Measurements from ENCODE around the gene P2RY8. TPM values are rescaled to one million over a fixed set of nuclear protein-coding genes. Genes with fewer than 3 reads are reported as not detected.
"Not testable (repeated sequence)": the region's sequence is repeated elsewhere in the genome, so short reads cannot be mapped to it uniquely, and the experiment has no call there.

The P2RY8 gene
- total RNA-seq, 1 donor, result not detected

DNA sequence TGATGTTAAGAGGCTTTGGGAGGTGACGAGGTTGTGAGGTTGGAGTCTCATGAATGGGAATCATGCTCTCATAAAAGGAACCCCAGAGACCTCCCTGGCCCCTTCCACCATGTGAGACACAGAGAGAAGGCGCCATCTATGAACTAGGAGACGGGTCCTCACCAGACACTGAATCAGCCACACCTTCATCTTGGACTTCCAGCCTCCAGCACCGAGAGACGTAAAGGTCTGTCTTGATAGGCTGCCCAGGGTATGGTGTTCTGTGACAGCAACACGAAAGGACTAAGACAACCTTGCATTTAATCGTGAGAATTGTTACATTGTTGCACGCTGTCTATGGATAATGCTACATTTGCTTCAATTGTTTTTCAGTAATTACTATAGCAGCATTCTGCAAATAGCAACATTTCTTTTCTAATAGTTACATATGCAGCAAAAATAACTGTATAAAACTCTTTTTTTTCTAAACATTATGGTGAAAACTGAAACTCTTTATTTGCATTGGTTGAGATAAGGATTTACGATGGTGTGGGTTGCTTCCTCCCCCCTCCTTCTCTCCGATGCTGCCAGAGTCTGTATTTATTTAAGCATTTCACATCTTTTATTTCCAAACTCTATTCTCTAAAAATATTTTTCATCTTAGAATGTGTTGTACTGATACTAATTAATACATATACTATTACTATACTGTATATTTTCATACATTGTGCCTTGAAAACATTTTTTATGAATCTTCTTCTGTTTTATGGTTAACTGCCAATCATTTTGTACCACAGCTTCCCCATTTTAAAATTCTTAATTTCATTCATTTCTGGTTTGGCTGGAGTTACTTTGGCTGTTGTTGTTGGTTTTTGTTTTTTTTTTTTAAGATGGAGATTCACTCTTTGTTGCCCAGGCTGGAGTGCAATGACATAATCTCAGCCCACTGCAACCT is 28.0 kb upstream of the P2RY8 start:
- H2AFZ ChIP-seq (ENCODE audit: low read length), result no peak overlapping the region
- peak; percentile 51 for DNase-seq (ENCODE audit: insufficient read length, low spot score, missing footprints)
- no peaks in the 10 kb centered on the region for H3K4me1 ChIP-seq (ENCODE audit: insufficient read depth, low read length)
- no peaks in the 10 kb centered on the region for H3K27me3 ChIP-seq (ENCODE audit: insufficient read depth, low read length)
- TF ChIP-seq, protein P1, sequence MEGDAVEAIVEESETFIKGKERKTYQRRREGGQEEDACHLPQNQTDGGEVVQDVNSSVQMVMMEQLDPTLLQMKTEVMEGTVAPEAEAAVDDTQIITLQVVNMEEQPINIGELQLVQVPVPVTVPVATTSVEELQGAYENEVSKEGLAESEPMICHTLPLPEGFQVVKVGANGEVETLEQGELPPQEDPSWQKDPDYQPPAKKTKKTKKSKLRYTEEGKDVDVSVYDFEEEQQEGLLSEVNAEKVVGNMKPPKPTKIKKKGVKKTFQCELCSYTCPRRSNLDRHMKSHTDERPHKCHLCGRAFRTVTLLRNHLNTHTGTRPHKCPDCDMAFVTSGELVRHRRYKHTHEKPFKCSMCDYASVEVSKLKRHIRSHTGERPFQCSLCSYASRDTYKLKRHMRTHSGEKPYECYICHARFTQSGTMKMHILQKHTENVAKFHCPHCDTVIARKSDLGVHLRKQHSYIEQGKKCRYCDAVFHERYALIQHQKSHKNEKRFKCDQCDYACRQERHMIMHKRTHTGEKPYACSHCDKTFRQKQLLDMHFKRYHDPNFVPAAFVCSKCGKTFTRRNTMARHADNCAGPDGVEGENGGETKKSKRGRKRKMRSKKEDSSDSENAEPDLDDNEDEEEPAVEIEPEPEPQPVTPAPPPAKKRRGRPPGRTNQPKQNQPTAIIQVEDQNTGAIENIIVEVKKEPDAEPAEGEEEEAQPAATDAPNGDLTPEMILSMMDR (IDR thresholded peaks at IDR 0.05; ENCODE audit: extremely low read depth, low read depth, low read length), result no peak
- H3K9me3 ChIP-seq (ENCODE audit: low read depth, low read length), result no peaks in the 10 kb centered on the region
- H3K27ac ChIP-seq (ENCODE audit: low read depth, low read length), result no peak overlapping the region
- H4K20me1 ChIP-seq (ENCODE audit: insufficient read depth, low read length), result no peaks in the 10 kb centered on the region
- no peak overlapping the region for H3K4me3 ChIP-seq (ENCODE audit: insufficient read depth, low read length)
- no peaks in the 10 kb centered on the region for H3K79me2 ChIP-seq (ENCODE audit: insufficient read depth, low read length)
- no peaks in the 10 kb centered on the region for H3K36me3 ChIP-seq (ENCODE audit: insufficient read depth, low read length)
- H3K4me2 ChIP-seq (ENCODE audit: insufficient read depth, low read length), result no peak overlapping the region

DNA sequence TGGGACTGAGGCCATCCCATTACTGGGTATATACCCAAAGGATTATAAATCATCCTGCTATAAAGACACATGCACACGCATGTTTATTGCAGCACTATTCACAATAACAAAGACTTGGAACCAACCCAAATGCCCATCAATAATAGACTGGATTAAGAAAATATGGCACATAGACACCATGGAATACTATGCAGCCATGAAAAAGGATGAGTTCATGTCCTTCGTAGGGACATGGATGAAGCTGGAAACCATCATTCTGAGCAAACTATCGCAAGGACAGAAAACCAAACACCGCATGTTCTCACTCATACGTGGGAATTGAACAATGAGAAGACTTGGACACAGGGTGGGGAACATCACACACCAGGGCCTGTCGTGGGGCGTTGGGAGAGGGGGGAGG is 27.1 kb upstream of the P2RY8 start:
- H3K79me2 ChIP-seq (ENCODE audit: insufficient read depth, low read length); H3K27ac ChIP-seq (ENCODE audit: low read depth, low read length); H2AFZ ChIP-seq (ENCODE audit: low read length); H3K4me2 ChIP-seq (ENCODE audit: insufficient read depth, low read length); H3K36me3 ChIP-seq (ENCODE audit: insufficient read depth, low read length); H3K27me3 ChIP-seq (ENCODE audit: insufficient read depth, low read length); H3K9me3 ChIP-seq (ENCODE audit: low read depth, low read length); H3K4me1 ChIP-seq (ENCODE audit: insufficient read depth, low read length); H3K4me3 ChIP-seq (ENCODE audit: insufficient read depth, low read length); H4K20me1 ChIP-seq (ENCODE audit: insufficient read depth, low read length); DNase-seq (ENCODE audit: insufficient read length, low spot score, missing footprints): not testable (repeated sequence)

DNA sequence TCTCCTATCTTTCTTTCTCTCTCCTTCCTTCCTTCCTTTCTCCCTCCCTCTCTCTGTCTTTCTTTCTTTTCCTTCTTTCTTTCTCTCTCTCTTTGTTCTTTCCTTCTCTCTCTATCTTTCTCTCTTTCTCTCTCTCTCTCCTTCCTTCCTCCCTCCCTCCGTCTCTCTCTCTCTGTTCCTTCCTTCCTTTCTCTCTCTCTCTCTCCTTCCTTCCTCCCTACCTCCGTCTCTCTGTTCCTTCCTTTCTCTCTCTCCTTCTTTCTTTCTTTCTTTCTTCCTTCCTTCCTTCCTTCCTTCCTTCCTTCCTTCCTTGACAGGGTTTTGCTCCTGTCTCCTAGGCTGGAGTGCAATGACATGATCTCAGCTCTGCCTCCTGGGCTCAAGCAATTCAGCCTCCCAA is 24.2 kb upstream of the P2RY8 start:
- H4K20me1 ChIP-seq (ENCODE audit: insufficient read depth, low read length), result no peaks in the 10 kb centered on the region
- H3K27ac ChIP-seq (ENCODE audit: low read depth, low read length), result no peak overlapping the region
- H3K4me1 ChIP-seq (ENCODE audit: insufficient read depth, low read length), result no peaks in the 10 kb centered on the region
- H3K36me3 ChIP-seq (ENCODE audit: insufficient read depth, low read length), result no peaks in the 10 kb centered on the region
- no peaks in the 10 kb centered on the region for H3K79me2 ChIP-seq (ENCODE audit: insufficient read depth, low read length)
- TF ChIP-seq, protein P1 (IDR thresholded peaks at IDR 0.05; ENCODE audit: extremely low read depth, low read depth, low read length), result no peak
- no peak for DNase-seq (ENCODE audit: insufficient read length, low spot score, missing footprints)
- no peaks in the 10 kb centered on the region for H3K9me3 ChIP-seq (ENCODE audit: low read depth, low read length)
- no peak overlapping the region for H3K4me2 ChIP-seq (ENCODE audit: insufficient read depth, low read length)
- no peaks in the 10 kb centered on the region for H3K27me3 ChIP-seq (ENCODE audit: insufficient read depth, low read length)
- H2AFZ ChIP-seq (ENCODE audit: low read length), result no peak overlapping the region
- no peak overlapping the region for H3K4me3 ChIP-seq (ENCODE audit: insufficient read depth, low read length)

DNA sequence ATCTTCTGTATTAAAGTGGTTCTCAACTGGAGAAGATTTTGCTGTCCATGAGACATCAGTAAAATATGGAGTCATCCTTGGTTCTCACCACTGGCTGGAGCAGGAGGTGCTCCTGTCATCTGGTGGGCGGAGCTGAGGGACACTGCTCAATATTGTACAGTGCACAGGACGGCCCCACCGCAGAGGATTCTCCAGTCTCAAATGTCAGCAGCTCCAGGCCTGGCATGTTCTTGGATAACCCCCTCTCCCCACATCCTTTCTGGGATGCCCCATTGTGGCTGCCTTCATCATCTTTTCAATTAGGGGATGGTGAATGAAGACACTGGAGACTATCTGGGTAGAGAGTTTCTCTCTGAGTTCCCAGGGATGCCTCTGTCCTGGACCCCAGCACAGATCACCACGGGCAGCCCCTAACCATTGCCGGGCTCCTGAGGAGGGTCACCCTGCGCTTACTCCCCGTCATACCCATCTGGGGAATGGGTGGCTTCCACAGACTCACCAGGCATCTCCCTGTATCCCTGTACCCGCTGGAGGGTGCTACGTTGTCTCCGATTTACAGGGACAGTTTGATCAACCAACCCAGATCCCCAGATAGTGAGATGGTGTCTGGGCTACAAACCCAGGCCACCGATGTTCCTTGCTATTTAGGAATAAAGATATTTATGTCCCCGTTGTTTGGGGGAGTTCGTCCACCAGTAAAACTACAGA is 21.9 kb upstream of the P2RY8 start:
- no peaks in the 10 kb centered on the region for H3K27me3 ChIP-seq (ENCODE audit: insufficient read depth, low read length)
- no peak overlapping the region for H3K27ac ChIP-seq (ENCODE audit: low read depth, low read length)
- no peak overlapping the region for H3K4me3 ChIP-seq (ENCODE audit: insufficient read depth, low read length)
- H3K4me2 ChIP-seq (ENCODE audit: insufficient read depth, low read length), result no peak overlapping the region
- H3K79me2 ChIP-seq (ENCODE audit: insufficient read depth, low read length), result no peaks in the 10 kb centered on the region
- no peak for DNase-seq (ENCODE audit: insufficient read length, low spot score, missing footprints)
- TF ChIP-seq, protein P1 (IDR thresholded peaks at IDR 0.05; ENCODE audit: extremely low read depth, low read depth, low read length), result no peak
- H2AFZ ChIP-seq (ENCODE audit: low read length), result no peak overlapping the region
- H4K20me1 ChIP-seq (ENCODE audit: insufficient read depth, low read length), result no peaks in the 10 kb centered on the region
- no peaks in the 10 kb centered on the region for H3K9me3 ChIP-seq (ENCODE audit: low read depth, low read length)
- H3K4me1 ChIP-seq (ENCODE audit: insufficient read depth, low read length), result no peaks in the 10 kb centered on the region
- H3K36me3 ChIP-seq (ENCODE audit: insufficient read depth, low read length), result no peaks in the 10 kb centered on the region

DNA sequence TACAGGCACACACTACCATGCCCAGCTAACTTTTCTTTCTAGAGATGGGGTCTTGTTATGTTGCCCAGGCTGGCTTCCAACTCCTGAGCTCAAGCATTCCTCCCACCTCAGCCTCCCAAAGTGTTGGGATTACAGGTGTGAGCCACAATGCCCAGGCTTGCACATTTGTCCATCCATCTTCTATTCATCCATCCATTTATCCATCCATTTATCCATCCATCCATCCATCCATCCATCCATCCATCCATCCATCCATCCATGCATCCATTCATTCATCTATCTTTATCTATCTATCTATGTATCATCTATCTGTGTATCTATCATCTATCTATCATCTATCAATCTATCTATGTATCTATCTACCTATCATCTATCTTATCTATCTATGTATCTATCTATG is 20.5 kb upstream of the P2RY8 start:
- H2AFZ ChIP-seq (ENCODE audit: low read length); H3K27me3 ChIP-seq (ENCODE audit: insufficient read depth, low read length); H3K9me3 ChIP-seq (ENCODE audit: low read depth, low read length); H4K20me1 ChIP-seq (ENCODE audit: insufficient read depth, low read length); DNase-seq (ENCODE audit: insufficient read length, low spot score, missing footprints); H3K4me2 ChIP-seq (ENCODE audit: insufficient read depth, low read length); H3K4me1 ChIP-seq (ENCODE audit: insufficient read depth, low read length); H3K27ac ChIP-seq (ENCODE audit: low read depth, low read length); H3K36me3 ChIP-seq (ENCODE audit: insufficient read depth, low read length); H3K79me2 ChIP-seq (ENCODE audit: insufficient read depth, low read length); H3K4me3 ChIP-seq (ENCODE audit: insufficient read depth, low read length): not testable (repeated sequence)
